HG03565 (cell line): ENCODE results near the gene CDC7.
A peak's percentile ranks its signal among the peaks of the same experiment; 100 is the strongest.
"Not testable (repeated sequence)": the region's sequence is repeated elsewhere in the genome, so short reads cannot be mapped to it uniquely, and the experiment has no call there.

Experiments
- ATAC-seq: cut with Tn5 transposase; IDR thresholded peaks from one replicate; pipeline ENCODE4 v1.9.1; 2021; ENCODE audit warnings: mild to moderate bottlenecking, moderate library complexity; ENCODE audit not compliant: unreplicated experiment

The CDC7 gene

GRCh38 chr1:91507328-91507727 is 6.7 kb downstream of the CDC7 start:
- no peak for ATAC-seq

GRCh38 chr1:91510754-91511153 is 10.1 kb downstream of the CDC7 start:
- ATAC-seq, result no peak

GRCh38 chr1:91511386-91511785 is 10.7 kb downstream of the CDC7 start:
- ATAC-seq, result no peak

GRCh38 chr1:91513160-91513559 is 12.5 kb downstream of the CDC7 start:
- no peak for ATAC-seq

GRCh38 chr1:91513706-91514105 is 13.1 kb downstream of the CDC7 start:
- no peak for ATAC-seq

- ATAC-seq, result no peak
These were observed 15.3 kb downstream of the CDC7 start for GRCh38 chr1:91515994-91516393.

- ATAC-seq, result not testable (repeated sequence)
These were observed 16.0 kb downstream of the CDC7 start for GRCh38 chr1:91516605-91517004.

- ATAC-seq, result not testable (repeated sequence)
These were observed 18.5 kb downstream of the CDC7 start for GRCh38 chr1:91519167-91519566.

- ATAC-seq, result no peak
These were observed 20.4 kb downstream of the CDC7 start for GRCh38 chr1:91520942-91521507.

GRCh38 chr1:91523482-91523881 is 22.8 kb downstream of the CDC7 start:
- ATAC-seq, result peak; percentile 81

- ATAC-seq, result no peak
These were observed 25.8 kb downstream of the CDC7 start for GRCh38 chr1:91526496-91526895.

- no peak for ATAC-seq
These were observed 26.7 kb downstream of the CDC7 start for GRCh38 chr1:91527266-91527765.

GRCh38 chr1:91527781-91528180 is 27.1 kb downstream of the CDC7 start:
- no peak for ATAC-seq

- no peak for ATAC-seq
These were observed 29.2 kb downstream of the CDC7 start for GRCh38 chr1:91529856-91530255.

- ATAC-seq, result no peak
These were observed 32.8 kb downstream of the CDC7 start for GRCh38 chr1:91533361-91534024.

- no peak for ATAC-seq
These were observed 34.8 kb downstream of the CDC7 start for GRCh38 chr1:91535441-91535840.

GRCh38 chr1:91537281-91537986 is 36.8 kb downstream of the CDC7 start:
- no peak for ATAC-seq

- ATAC-seq, result no peak
These were observed 37.3 kb downstream of the CDC7 start for GRCh38 chr1:91537987-91538304.

- ATAC-seq, result no peak
These were observed 40.3 kb downstream of the CDC7 start for GRCh38 chr1:91540910-91541309.

GRCh38 chr1:91541918-91542533 is 41.4 kb downstream of the CDC7 start:
- no peak for ATAC-seq

GRCh38 chr1:91545506-91546300 is 45.1 kb downstream of the CDC7 start:
- no peak for ATAC-seq
